ENCODE results near the gene ABCG1. TPM values are rescaled to one million over a fixed set of nuclear protein-coding genes. Genes with fewer than 3 reads are reported as not detected.
A peak's percentile ranks its signal among the peaks of the same experiment; 100 is the strongest.

ABCG1 gene
- total and polyA plus RNA-seq, 8 donors = 3.1 to 65.9 (median 15.6) TPM

DNA sequence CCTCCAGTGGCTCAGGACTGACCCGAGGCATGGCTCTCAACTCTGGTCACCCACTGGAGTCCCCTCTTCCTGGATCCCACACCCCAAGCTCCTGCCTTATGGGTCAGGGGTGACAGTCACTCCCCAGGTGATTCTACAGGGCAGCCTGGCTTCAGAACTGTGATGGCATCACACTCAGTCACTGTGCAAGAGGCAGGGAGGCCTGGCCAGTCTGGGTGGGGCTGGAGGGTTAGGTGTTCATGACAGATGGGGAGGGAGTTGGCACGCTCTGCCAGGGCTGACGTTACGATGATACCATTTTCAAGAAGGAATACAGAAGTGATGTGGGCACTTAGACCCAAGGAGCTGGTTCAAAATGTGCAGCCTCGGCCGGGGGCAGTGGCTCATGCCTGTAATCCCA lies 25.2 kb upstream of the ABCG1 start:
- Histone ChIP-seq H3K27ac (no peak overlapping the region), H3K9me3 (no peaks in the 10 kb centered on the region), H3K27me3 (peaks cover 0 to 8% (median 0%) of the 10 kb centered on the region in 3 donors), H3K4me1 (peaks cover 2 to 26% (median 6%) of the 10 kb centered on the region in 4 donors), H3K36me3 (no peaks in the 10 kb centered on the region), H3K4me3 (no peak overlapping the region)
- WGBS, 5 donors = 88 to 98% (median 92%) methylated on average over 5 to 6 of the region's 6 CpGs
- intact Hi-C loops (cut with DNase I; ENCODE audit: low total_unique reads) = no loop called here
- no peak for TF ChIP-seq EP300 (IDR thresholded peaks at IDR 0.05)
- no peak for DNase-seq

GRCh38 chr21:42194863-42195262 lies 24.1 kb upstream of the ABCG1 start:
- intact Hi-C loops (cut with DNase I; ENCODE audit: low total_unique reads) = no loop called here
- Histone ChIP-seq H3K27me3 (peaks cover 0 to 8% (median 0%) of the 10 kb centered on the region in 3 donors), H3K27ac (no peak overlapping the region), H3K4me1 (peaks cover 1 to 30% (median 12%) of the 10 kb centered on the region in 4 donors), H3K9me3 (no peaks in the 10 kb centered on the region), H3K36me3 (no peaks in the 10 kb centered on the region), H3K4me3 (no peak overlapping the region)
- 85 to 93% (median 90%) methylated on average over 3 to 9 of the region's 9 CpGs for WGBS, 5 donors
- DNase-seq = no peak
- TF ChIP-seq POLR2A (IDR thresholded peaks at IDR 0.05) (no peak), EP300 (IDR thresholded peaks at IDR 0.05) (no peak), POLR2AphosphoS5 (IDR thresholded peaks at IDR 0.05) (no peak), CTCF (IDR thresholded peaks at IDR 0.05) (no peak)

DNA sequence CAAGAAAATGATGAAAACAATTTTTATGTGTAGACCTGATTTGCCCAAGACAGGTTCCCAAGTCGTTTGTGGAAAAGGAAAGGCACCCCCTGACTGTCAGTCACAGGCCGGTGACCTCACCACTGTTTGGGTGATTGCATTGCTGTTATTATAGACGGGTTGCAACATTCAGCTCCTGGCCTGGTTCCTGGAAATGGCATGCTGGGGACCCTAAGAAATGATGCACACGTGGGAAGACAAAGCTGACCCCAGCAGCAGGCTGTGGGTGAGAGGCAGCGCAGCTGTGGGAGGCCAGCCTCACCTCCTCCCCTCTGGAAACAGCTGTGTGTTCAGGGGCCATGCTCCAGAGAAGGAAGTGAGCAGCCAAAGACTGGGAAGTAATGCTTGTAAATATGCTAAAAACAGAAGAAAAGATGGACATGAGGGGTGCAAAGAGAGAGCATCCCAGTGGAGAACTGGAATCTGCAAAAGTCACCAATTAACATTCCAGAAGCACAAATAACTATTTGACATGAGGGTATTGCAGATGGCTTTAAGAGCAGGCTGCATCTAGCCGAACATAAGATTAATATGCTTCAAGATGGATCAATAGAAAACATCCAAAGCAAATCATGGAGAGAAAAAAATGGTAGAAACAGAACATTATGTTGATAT lies 23.4 kb upstream of the ABCG1 start:
- H3K4me3 ChIP-seq = no peak overlapping the region
- H3K27me3 ChIP-seq = peaks cover 0 to 8% (median 0%) of the 10 kb centered on the region in 3 donors
- intact Hi-C loops (cut with DNase I; ENCODE audit: low total_unique reads) = no loop called here
- peaks cover 4 to 36% (median 13%) of the 10 kb centered on the region in 4 donors for H3K4me1 ChIP-seq
- TF ChIP-seq POLR2AphosphoS5 (IDR thresholded peaks at IDR 0.05) (peak in 1 of 3 donors; percentile 4), POLR2A (IDR thresholded peaks at IDR 0.05) (no peak)
- no peak overlapping the region for H3K27ac ChIP-seq
- WGBS, 5 donors = 56 to 70% (median 61%) methylated on average over 6 of the region's 6 CpGs
- peak in 1 of 2 donors; percentile 43 for DNase-seq
- no peaks in the 10 kb centered on the region for H3K36me3 ChIP-seq
- H3K9me3 ChIP-seq = no peaks in the 10 kb centered on the region

- peak in 1 of 2 donors; percentile 80 for DNase-seq
- Histone ChIP-seq H3K4me1 (peaks cover 4 to 36% (median 13%) of the 10 kb centered on the region in 4 donors), H3K36me3 (no peaks in the 10 kb centered on the region), H3K27ac (peak overlapping the region in 4 of 5 donors; percentile 42 to 62 (median 58)), H3K27me3 (no peaks in the 10 kb centered on the region), H3K9me3 (no peaks in the 10 kb centered on the region), H3K4me3 (no peak overlapping the region)
- TF ChIP-seq POLR2A (IDR thresholded peaks at IDR 0.05) (no peak), POLR2AphosphoS5 (IDR thresholded peaks at IDR 0.05) (peak in 2 of 3 donors; percentile 50 to 51)
- WGBS, 5 donors = 47 to 60% (median 53%) methylated on average over 5 of the region's 5 CpGs
- intact Hi-C loops (cut with DNase I; ENCODE audit: low total_unique reads) = no loop called here
Measured at GRCh38 chr21:42198929-42199867, 19.7 kb upstream of the ABCG1 start.

GRCh38 chr21:42199868-42200463 lies 19.0 kb upstream of the ABCG1 start:
- Histone ChIP-seq H3K27me3 (no peaks in the 10 kb centered on the region), H3K36me3 (no peaks in the 10 kb centered on the region), H3K9me3 (no peaks in the 10 kb centered on the region), H3K4me1 (peaks cover 4 to 28% (median 13%) of the 10 kb centered on the region in 4 donors), H3K4me3 (no peak overlapping the region), H3K27ac (peak overlapping the region in 1 of 5 donors; percentile 60)
- DNase-seq = no peak
- TF ChIP-seq POLR2AphosphoS5 (IDR thresholded peaks at IDR 0.05) = no peak
- TF ChIP-seq EP300 (IDR thresholded peaks at IDR 0.05) = no peak
- no peak for TF ChIP-seq CTCF (IDR thresholded peaks at IDR 0.05)
- no peak for TF ChIP-seq POLR2A (IDR thresholded peaks at IDR 0.05)
- 74 to 93% (median 86%) methylated on average over 8 of the region's 8 CpGs for WGBS, 5 donors
- intact Hi-C loops (cut with DNase I; ENCODE audit: low total_unique reads) = no loop called here

All from stomach (tissue), 9 donors.